ENCODE measurements around the gene TRPM1.

Gene TRPM1

DNA sequence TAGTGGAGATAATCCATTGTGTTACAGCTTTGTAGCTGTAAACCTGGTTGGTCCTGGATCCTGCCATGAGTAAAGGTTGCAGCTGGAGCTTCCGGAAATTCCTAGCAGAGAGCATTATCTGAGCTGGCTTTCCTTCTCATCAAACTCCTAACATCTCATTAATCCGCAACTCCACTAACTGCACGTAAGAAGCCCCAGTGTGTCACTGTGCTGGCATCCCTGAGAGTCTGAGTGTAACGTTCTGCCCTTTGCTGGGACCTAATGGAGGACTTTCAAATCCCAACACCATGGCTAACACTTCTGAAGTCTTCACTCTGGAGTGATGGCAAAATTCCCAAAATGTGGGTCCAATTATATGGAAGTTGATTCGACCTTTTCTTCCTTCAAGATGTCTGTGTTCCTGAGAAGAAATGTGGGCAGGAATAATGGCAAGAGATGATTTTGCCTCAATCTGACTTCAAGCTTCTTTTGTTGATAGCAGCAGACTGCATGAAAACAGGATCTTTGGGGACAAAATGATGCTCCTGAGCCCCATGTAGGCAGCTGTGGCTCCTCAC lies 9.6 kb upstream of the TRPM1 start:
- TF ChIP-seq, protein P1, sequence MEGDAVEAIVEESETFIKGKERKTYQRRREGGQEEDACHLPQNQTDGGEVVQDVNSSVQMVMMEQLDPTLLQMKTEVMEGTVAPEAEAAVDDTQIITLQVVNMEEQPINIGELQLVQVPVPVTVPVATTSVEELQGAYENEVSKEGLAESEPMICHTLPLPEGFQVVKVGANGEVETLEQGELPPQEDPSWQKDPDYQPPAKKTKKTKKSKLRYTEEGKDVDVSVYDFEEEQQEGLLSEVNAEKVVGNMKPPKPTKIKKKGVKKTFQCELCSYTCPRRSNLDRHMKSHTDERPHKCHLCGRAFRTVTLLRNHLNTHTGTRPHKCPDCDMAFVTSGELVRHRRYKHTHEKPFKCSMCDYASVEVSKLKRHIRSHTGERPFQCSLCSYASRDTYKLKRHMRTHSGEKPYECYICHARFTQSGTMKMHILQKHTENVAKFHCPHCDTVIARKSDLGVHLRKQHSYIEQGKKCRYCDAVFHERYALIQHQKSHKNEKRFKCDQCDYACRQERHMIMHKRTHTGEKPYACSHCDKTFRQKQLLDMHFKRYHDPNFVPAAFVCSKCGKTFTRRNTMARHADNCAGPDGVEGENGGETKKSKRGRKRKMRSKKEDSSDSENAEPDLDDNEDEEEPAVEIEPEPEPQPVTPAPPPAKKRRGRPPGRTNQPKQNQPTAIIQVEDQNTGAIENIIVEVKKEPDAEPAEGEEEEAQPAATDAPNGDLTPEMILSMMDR (IDR thresholded peaks at IDR 0.05; ENCODE audit: low read depth, low read length) = no peak
- peaks cover 8% of the 10 kb centered on the region for H3K27me3 ChIP-seq
- no peaks in the 10 kb centered on the region for H3K36me3 ChIP-seq
- H3K9me3 ChIP-seq = no peaks in the 10 kb centered on the region
- H3K4me1 ChIP-seq = no peaks in the 10 kb centered on the region
- no peak for DNase-seq
- H3K4me3 ChIP-seq (ENCODE audit: low read depth, low read length) = no peak overlapping the region

DNA sequence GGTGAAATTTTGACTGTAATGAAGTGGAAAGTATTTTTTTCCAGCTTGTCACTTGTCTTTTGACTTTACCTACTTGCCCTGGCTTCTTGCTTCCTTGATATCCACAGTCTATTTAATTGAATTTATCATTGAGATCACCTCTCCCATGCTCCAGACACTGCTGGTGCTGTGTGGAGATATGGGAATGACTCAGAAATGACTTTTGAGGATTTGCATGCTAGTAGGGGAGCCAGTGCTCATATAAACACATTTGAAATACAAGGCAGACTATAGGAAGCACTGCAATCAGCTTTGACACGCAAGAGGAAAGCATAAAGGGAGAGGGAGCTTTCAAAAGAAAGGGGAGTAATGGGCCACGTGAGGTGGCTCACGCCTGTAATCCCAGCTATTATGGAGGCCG lies 7.3 kb upstream of the TRPM1 start:
- H3K9me3 ChIP-seq = no peaks in the 10 kb centered on the region
- TF ChIP-seq, protein P1 (IDR thresholded peaks at IDR 0.05; ENCODE audit: low read depth, low read length) = no peak
- H3K4me3 ChIP-seq (ENCODE audit: low read depth, low read length) = no peak overlapping the region
- H3K4me1 ChIP-seq = no peaks in the 10 kb centered on the region
- peaks cover 8% of the 10 kb centered on the region for H3K27me3 ChIP-seq
- no peak for DNase-seq
- no peaks in the 10 kb centered on the region for H3K36me3 ChIP-seq

DNA sequence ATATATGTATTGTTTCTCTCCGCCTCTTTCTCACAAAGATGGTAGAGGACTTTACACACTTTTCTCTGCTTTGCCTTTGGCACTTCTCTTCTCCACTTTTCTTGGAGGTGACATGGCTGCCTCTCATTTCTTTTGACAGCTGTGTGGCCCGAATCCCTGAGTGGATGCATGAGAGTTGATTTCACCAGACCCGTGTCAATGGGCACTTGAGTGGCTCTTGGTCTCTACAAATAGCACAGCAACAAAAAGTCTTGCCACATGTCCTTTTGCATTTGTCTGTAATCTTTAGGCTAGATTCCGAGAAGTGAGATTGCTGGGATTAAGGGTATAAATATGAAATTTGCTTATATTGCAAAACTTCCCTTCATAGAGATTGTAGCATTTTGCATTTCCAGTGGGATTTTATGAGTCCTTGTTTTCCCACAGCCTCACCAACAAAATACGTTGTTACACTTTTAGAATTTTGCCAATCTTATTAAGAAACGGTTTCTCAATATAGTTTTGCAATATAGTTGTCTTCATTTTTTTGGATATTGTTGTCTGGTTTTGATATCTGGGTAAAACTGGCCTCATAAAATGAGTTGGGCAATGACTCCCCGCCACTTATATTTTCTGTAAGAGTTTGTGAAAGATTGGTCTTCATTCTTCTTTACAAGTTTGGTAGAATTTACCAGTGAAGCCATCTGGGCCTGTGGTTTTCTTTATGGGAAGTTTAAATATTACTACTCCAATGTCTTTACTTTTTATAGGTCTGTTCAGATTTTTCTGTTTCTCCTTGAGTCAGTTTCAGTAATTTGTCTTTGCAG lies 5.2 kb upstream of the TRPM1 start:
- Histone ChIP-seq H3K36me3 (no peaks in the 10 kb centered on the region), H3K9me3 (no peaks in the 10 kb centered on the region), H3K27me3 (no peaks in the 10 kb centered on the region; the same call in 1 of the 2 replicates), H3K4me3 (ENCODE audit: low read depth, low read length) (no peak overlapping the region), H3K4me1 (no peaks in the 10 kb centered on the region)
- no peak for DNase-seq
- TF ChIP-seq, protein P1 (IDR thresholded peaks at IDR 0.05; ENCODE audit: low read depth, low read length) = no peak

DNA sequence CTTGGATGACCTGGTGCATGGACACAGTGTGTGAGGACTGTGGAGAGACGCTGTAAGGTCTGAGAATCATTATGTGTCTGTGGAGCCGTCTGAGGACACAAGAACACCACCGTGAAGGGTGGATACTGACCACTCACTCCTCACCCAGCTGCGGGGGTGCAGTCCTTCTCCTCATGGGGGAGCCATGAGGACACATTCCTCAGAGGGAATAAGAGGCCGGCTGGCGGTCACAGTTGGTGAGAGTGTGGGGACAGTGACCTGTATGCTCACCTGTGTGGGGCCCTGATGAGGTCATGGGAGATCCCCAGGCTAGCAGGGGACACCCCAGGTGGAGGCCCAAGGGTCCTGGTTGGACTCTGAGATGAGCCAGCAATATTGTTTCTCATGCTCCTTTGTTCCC lies 2.5 kb upstream of the TRPM1 start:
- Histone ChIP-seq H3K27me3 (no peaks in the 10 kb centered on the region; the same call in 1 of the 2 replicates), H3K4me1 (no peaks in the 10 kb centered on the region), H3K9me3 (no peaks in the 10 kb centered on the region), H3K36me3 (no peaks in the 10 kb centered on the region), H3K4me3 (ENCODE audit: low read depth, low read length) (no peak overlapping the region)
- no peak for DNase-seq
- TF ChIP-seq, protein P1 (IDR thresholded peaks at IDR 0.05; ENCODE audit: low read depth, low read length) = no peak

DNA sequence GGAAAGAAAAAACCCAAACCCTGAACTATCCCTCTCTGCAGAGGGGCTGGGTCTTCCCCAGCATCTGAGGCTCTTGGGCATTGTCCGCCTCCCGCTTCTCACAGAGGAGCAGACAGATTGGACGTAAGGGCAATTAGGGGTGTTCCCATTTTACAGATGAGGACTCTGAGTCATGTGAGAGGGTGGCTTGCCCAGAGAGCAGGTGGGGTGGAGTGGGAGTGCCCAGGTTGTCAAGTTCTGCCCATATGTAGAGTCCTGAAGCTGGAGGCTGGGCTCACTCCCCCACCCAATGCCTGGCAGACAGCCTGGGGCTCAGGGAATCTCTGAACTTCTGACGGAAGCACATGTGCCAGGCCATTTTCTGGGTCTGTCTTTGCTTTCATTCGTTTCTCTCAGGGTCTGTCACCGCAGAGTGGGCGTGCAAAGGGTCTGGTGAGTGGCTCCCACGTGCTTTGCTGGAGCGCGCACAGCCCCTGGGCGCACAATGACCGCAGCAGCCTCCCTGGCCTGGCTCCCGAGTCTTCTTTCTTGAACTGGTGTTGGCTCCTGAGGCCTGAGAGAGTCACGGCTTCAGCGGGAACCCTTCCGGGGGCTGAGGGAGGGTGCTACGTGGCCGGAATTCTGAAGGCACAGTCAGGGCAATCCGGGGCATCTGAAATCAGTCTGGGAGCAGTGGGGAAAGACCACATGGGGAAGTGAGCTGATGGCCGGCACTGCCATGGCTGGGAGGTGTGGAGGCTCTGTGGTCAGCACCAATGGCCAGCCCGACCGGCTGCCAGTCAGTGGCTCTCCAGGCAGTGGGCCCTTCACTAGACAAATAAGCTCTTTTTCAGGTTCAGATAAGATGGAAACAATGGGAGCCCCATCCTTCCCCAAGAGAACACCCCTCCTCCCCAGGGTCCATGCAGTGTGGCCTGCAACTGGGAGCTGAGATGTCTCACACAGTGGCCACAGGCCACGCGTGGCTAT lies 1.1 kb upstream of the TRPM1 start:
- no peaks in the 10 kb centered on the region; the same call in 1 of the 2 replicates for H3K27me3 ChIP-seq
- H3K4me1 ChIP-seq = no peaks in the 10 kb centered on the region
- DNase-seq = no peak
- TF ChIP-seq, protein P1 (IDR thresholded peaks at IDR 0.05; ENCODE audit: low read depth, low read length) = no peak
- H3K4me3 ChIP-seq (ENCODE audit: low read depth, low read length) = no peak overlapping the region
- no peaks in the 10 kb centered on the region for H3K9me3 ChIP-seq
- no peaks in the 10 kb centered on the region for H3K36me3 ChIP-seq
